ENCODE measurements around the gene FAM83D. TPM values are rescaled to one million over a fixed set of nuclear protein-coding genes. Genes with fewer than 3 reads are reported as not detected.

The FAM83D gene
- total RNA-seq, 4 donors from 2014 or later, result 93.9 to 311 (median 211) TPM

DNA sequence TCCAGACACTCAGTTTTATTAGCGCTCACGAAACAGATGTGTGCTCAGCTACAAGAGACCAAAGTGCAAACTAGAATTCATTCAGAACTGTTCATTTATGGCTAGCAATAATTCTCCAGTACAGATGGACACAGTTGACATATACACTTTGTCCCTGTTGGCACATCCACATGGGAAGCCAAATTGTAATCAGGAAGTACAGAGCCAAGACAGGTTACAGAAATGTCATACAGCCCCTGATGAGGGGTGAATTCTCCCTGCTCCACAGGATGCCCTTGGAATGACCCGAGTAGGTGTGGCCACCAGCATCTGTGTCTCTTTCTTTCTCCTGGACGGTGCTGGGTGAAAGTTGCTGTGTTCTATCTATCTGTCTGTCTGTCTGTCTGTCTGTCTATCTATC lies 43.5 kb downstream of the FAM83D start:
- 81% methylated on average over 4 of the region's 4 CpGs for WGBS
- Histone ChIP-seq H3K27ac (replicated peaks in 1 of 4) (peak overlapping the region; percentile 79 to 98 (median 85)), H3K4me3 (no peak overlapping the region), H3K9me3 (no peaks in the 10 kb centered on the region), H3K36me3 (peaks cover 0 to 41% (median 21%) of the 10 kb centered on the region in 4 donors), H3K27me3 (no peaks in the 10 kb centered on the region), H3K4me1 (peaks cover 7 to 60% (median 57%) of the 10 kb centered on the region in 4 donors)
- intact Hi-C loops (cut with DNase I), result no loop called here
- no peak for DNase-seq (ENCODE audit: extremely low spot score)
- TF ChIP-seq CTCF (IDR thresholded peaks at IDR 0.05), result no peak
- TF ChIP-seq POLR2A (IDR thresholded peaks at IDR 0.05; ENCODE audit: low read depth), result no peak
- no peak for TF ChIP-seq POLR2AphosphoS5 (IDR thresholded peaks at IDR 0.05)
- TF ChIP-seq EP300 (IDR thresholded peaks at IDR 0.05), result no peak

GRCh38 chr20:38970302-38970701 lies 44.1 kb downstream of the FAM83D start:
- no peak for DNase-seq (ENCODE audit: extremely low spot score)
- intact Hi-C loops (cut with DNase I), result no loop called here
- no peaks in the 10 kb centered on the region for H3K27me3 ChIP-seq
- H3K4me3 ChIP-seq, result no peak overlapping the region
- 65% methylated on average over 1 of the region's 1 CpG for WGBS
- H3K27ac ChIP-seq (replicated peaks in 1 of 4), result peak overlapping the region; percentile 79 to 98 (median 85)
- TF ChIP-seq EP300 (IDR thresholded peaks at IDR 0.05), result no peak
- TF ChIP-seq POLR2AphosphoS5 (IDR thresholded peaks at IDR 0.05), result peak; percentile 7 to 86
- H3K9me3 ChIP-seq, result no peaks in the 10 kb centered on the region
- H3K4me1 ChIP-seq, result peaks cover 7 to 63% (median 58%) of the 10 kb centered on the region in 4 donors
- H3K36me3 ChIP-seq, result peaks cover 0 to 41% (median 18%) of the 10 kb centered on the region in 4 donors

GRCh38 chr20:38973107-38973506 lies 46.9 kb downstream of the FAM83D start:
- H3K36me3 ChIP-seq, result peaks cover 0 to 41% (median 17%) of the 10 kb centered on the region in 4 donors
- H3K27me3 ChIP-seq, result no peaks in the 10 kb centered on the region
- H3K4me1 ChIP-seq, result peaks cover 10 to 63% (median 55%) of the 10 kb centered on the region in 4 donors
- TF ChIP-seq CTCF (IDR thresholded peaks at IDR 0.05), result no peak
- TF ChIP-seq POLR2AphosphoS5 (IDR thresholded peaks at IDR 0.05), result no peak
- no peak for TF ChIP-seq POLR2A (IDR thresholded peaks at IDR 0.05; ENCODE audit: low read depth)
- no peak for TF ChIP-seq EP300 (IDR thresholded peaks at IDR 0.05)
- intact Hi-C loops (cut with DNase I), result no loop called here
- DNase-seq (ENCODE audit: extremely low spot score), result no peak
- no peak overlapping the region for H3K4me3 ChIP-seq
- H3K27ac ChIP-seq (replicated peaks in 1 of 4), result peak overlapping the region; percentile 79 to 98 (median 85)
- no peaks in the 10 kb centered on the region for H3K9me3 ChIP-seq

DNA sequence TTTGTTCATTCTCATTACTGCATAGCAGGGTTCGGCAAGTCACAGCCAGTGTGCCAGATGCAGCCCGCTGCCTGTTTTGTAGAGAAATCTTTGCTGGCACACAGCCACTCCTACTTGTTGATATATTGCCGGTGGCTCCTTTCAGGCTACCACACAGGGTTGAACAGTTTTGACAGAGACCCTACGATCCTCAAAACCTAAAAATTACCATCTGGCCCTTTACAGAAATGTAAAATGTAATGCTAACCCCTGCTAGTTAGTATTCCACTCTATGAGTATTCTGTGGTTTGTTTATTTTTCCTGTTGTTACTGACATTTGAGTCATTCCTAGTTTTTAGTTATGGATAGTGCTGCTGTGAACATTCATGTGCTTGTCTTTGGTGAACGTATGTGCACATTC lies 47.4 kb downstream of the FAM83D start:
- intact Hi-C loops (cut with DNase I), result no loop called here
- no peak for TF ChIP-seq POLR2AphosphoS5 (IDR thresholded peaks at IDR 0.05)
- no peak for TF ChIP-seq POLR2A (IDR thresholded peaks at IDR 0.05; ENCODE audit: low read depth)
- TF ChIP-seq CTCF (IDR thresholded peaks at IDR 0.05), result no peak
- no peak for TF ChIP-seq EP300 (IDR thresholded peaks at IDR 0.05)
- Histone ChIP-seq H3K36me3 (peaks cover 0 to 41% (median 17%) of the 10 kb centered on the region in 4 donors), H3K27ac (replicated peaks in 1 of 4) (peak overlapping the region; percentile 79 to 98 (median 85)), H3K4me1 (peaks cover 10 to 63% (median 53%) of the 10 kb centered on the region in 4 donors), H3K4me3 (no peak overlapping the region), H3K9me3 (no peaks in the 10 kb centered on the region), H3K27me3 (no peaks in the 10 kb centered on the region)
- DNase-seq (ENCODE audit: extremely low spot score), result no peak
- WGBS, result 59% methylated on average over 4 of the region's 5 CpGs

DNA sequence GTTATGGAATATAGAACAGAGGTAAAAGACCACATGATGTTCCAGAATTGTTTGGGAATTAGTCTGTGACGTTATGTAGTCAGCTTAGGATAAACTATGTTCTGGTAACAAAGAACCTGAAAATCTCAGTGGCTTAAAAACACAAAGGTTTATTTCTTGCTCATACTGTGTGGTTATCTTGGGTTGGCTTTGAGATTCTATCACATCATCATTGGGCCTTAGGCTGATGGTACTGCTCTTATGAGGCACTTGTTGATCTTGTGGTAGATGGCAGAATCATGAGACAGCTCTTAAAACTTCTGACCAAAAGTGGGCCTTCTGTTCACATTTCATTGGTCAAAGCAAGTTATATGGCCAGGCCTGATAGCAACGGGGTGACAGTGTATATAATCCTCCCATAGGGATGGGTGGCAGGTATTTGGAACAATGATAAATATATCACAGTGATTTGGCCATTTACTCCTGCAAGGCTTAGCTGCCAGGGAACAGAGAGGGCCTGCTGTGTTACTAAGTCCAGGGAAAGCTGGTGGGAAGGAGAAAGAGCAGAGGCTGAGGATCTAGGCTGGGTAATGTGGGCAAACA lies 49.4 kb downstream of the FAM83D start:
- DNase-seq (ENCODE audit: extremely low spot score), result no peak
- TF ChIP-seq POLR2A (IDR thresholded peaks at IDR 0.05; ENCODE audit: low read depth) (no peak), POLR2AphosphoS5 (IDR thresholded peaks at IDR 0.05) (peak in 1 of 2 donors; percentile 31), EP300 (IDR thresholded peaks at IDR 0.05) (peak; percentile 3), CTCF (IDR thresholded peaks at IDR 0.05) (no peak)
- Histone ChIP-seq H3K27ac (replicated peaks in 1 of 4) (peak overlapping the region; percentile 79 to 98 (median 85)), H3K36me3 (peaks cover 0 to 26% (median 6%) of the 10 kb centered on the region in 4 donors), H3K4me3 (no peak overlapping the region), H3K27me3 (no peaks in the 10 kb centered on the region), H3K9me3 (no peaks in the 10 kb centered on the region), H3K4me1 (peaks cover 6 to 63% (median 43%) of the 10 kb centered on the region in 4 donors)
- WGBS, result 69% methylated on average over 2 of the region's 2 CpGs
- intact Hi-C loops (cut with DNase I), result no loop called here

Measured in esophagus muscularis mucosa (tissue), 4 donors.